Smooth muscle cell (in vitro differentiated cells): ENCODE data around the gene RPP21. TPM values are rescaled to one million over a fixed set of nuclear protein-coding genes. Genes with fewer than 3 reads are reported as not detected.
A peak's percentile ranks its signal among the peaks of the same experiment; 100 is the strongest.

Experiments
- DNase-seq: peaks from one replicate; lab custom pipeline; 2025; ENCODE audit not compliant: unreplicated experiment; lab: John Stamatoyannopoulos, UW
- H2AFZ ChIP-seq: fragments of 200-600 bp; sonication (generic); 2 replicates; pipeline ENCODE4 v1.6.0; 2016; ENCODE audit warnings: antibody characterized with exemption, low read depth, mild to moderate bottlenecking
- H3F3A ChIP-seq: fragments of 200-600 bp; sonication (generic); 2 replicates; pipeline ENCODE4 v1.6.0; 2017; ENCODE audit warnings: antibody characterized with exemption, low read depth
- H3K27ac ChIP-seq: fragments of 200-600 bp; sonication (generic); 2 replicates; pipeline ENCODE4 v1.5.1; 2016; ENCODE audit warnings: low read depth, mild to moderate bottlenecking
- H3K27me3 ChIP-seq: fragments of 200-600 bp; sonication (generic); 2 replicates; pipeline ENCODE4 v1.6.1; 2016; ENCODE audit warnings: low read depth, mild to moderate bottlenecking
- H3K36me3 ChIP-seq: fragments of 200-600 bp; sonication (generic); 2 replicates; pipeline ENCODE4 v1.5.1; 2016; ENCODE audit warnings: low read depth
- H3K4me1 ChIP-seq: fragments of 200-600 bp; sonication (generic); 2 replicates; pipeline ENCODE4 v1.5.1; 2016; ENCODE audit warnings: low read depth
- H3K4me2 ChIP-seq: fragments of 200-600 bp; sonication (generic); 2 replicates; pipeline ENCODE4 v1.6.0; 2016; ENCODE audit warnings: mild to moderate bottlenecking
- H3K4me3 ChIP-seq: fragments of 200-600 bp; sonication (generic); 2 replicates; pipeline ENCODE4 v1.5.1; 2016; ENCODE audit warnings: mild to moderate bottlenecking
- H3K79me2 ChIP-seq: fragments of 200-600 bp; sonication (generic); 2 replicates; pipeline ENCODE4 v1.6.0; 2016; ENCODE audit warnings: low read depth, mild to moderate bottlenecking
- H3K9ac ChIP-seq: fragments of 200-600 bp; sonication (generic); 2 replicates; pipeline ENCODE4 v1.6.0; 2016; ENCODE audit warnings: low read depth
- H3K9me3 ChIP-seq: fragments of 200-600 bp; sonication (generic); replicated peaks from 2 replicates; pipeline ENCODE4 v1.5.1; 2016; ENCODE audit warnings: low read depth
- H4K20me1 ChIP-seq: fragments of 200-600 bp; sonication (generic); 2 replicates; pipeline ENCODE4 v1.6.0; 2016; ENCODE audit warnings: low read depth
- WGBS: methylation state at CpG from one replicate; pipeline ENCODE4 v1.1.7; 2016; ENCODE audit warnings: low lambda C conversion rate; 5-methylcytosine and 5-hydroxymethylcytosine counted together
- polyA plus RNA-seq: library from polyadenylated mRNA; unstranded; fragments of >200 nt; fragmentation: Nextera tagmentation; extraction: Ambion mirVana; gene quantifications from 2 replicates; pipeline ENCODE4 v1.2.1, GENCODE V29; 2016
- total RNA-seq: library from RNA; depleted of rRNA; stranded (reverse); fragments of >200 nt; gene quantifications from 2 replicates; pipeline ENCODE4 v1.2.3, GENCODE V29; 2014
- TF ChIP-seq, protein P1 (sequence below): fragments of 200-600 bp; sonication (generic); IDR thresholded peaks from 2 replicates; pipeline ENCODE4 v1.5.1; 2017; ENCODE audit warnings: borderline replicate concordance, mild to moderate bottlenecking, antibody characterized with exemption; ENCODE audit not compliant: insufficient read depth, poor library complexity, severe bottlenecking

Gene RPP21
- total and polyA plus RNA-seq, 2 experiments from 2014 or later, result 66.3 to 77.5 TPM

DNA sequence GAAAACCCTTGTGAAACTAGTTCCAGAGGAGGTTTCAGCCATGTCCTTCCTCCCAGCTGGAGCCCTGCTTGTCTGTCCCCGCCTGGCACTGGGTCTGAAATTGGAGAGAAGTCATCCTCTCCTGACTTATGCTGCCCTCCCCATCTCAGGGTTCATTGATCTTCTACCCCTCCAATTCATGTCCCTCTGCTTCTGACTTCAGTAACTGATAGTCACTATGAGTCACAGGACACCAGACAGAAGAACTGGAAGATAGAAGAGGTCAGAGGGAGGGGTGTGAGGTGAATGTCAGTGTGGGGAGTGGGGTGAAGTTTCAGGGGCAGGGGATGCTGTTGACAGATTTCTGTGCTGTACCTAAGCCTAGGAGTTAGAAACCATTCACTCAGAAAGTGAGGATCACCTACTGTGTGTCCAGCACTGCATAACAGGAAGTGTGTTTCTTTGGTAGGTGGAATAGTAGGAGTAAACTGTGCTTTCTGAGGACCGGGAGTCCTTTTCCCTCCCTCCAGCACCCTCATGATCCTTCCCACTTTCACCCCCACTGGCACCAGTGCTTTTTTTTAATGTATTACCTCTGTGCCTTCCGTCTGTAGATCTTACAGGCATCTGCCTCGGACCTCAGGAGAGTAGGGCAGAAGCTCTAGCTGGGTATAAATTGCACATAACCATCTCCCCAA is 627 bp upstream of the RPP21 start:
- no peaks in the 10 kb centered on the region for H3K36me3 ChIP-seq
- peak overlapping the region; percentile 77 for H3K4me3 ChIP-seq
- no peaks in the 10 kb centered on the region for H3K9me3 ChIP-seq

DNA sequence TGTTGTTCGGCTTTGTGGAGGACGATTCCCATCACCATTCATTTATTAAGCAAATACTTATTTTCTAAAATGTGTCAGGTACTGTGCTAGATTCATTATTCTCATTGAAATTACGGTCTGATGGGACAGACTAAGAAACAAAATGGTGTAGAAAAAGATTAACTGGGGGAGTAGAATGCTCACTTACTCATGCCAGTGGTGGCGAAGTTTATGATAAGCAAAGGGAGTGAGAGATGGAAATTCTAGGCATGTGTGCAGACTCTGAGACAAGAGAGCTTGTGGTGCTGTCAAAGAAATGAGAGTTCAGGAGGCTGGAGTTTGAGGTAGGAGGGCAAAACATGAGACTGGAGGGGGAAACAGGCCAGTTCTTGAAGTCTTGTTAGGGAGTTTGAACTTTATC is 896 bp downstream of the RPP21 start:
- H2AFZ ChIP-seq, result no peak overlapping the region
- H3K9ac ChIP-seq, result no peak overlapping the region
- H3K9me3 ChIP-seq, result no peaks in the 10 kb centered on the region
- H4K20me1 ChIP-seq, result no peaks in the 10 kb centered on the region
- H3F3A ChIP-seq, result no peaks in the 10 kb centered on the region
- H3K4me2 ChIP-seq, result peak overlapping the region; percentile 84
- H3K27me3 ChIP-seq, result no peaks in the 10 kb centered on the region
- H3K27ac ChIP-seq, result no peak overlapping the region
- no peaks in the 10 kb centered on the region for H3K36me3 ChIP-seq
- 67% methylated on average over 4 of the region's 4 CpGs for WGBS
- no peaks in the 10 kb centered on the region for H3K4me1 ChIP-seq
- H3K79me2 ChIP-seq, result no peaks in the 10 kb centered on the region
- H3K4me3 ChIP-seq, result peak overlapping the region; percentile 77
- no peak for DNase-seq
- TF ChIP-seq, protein P1, sequence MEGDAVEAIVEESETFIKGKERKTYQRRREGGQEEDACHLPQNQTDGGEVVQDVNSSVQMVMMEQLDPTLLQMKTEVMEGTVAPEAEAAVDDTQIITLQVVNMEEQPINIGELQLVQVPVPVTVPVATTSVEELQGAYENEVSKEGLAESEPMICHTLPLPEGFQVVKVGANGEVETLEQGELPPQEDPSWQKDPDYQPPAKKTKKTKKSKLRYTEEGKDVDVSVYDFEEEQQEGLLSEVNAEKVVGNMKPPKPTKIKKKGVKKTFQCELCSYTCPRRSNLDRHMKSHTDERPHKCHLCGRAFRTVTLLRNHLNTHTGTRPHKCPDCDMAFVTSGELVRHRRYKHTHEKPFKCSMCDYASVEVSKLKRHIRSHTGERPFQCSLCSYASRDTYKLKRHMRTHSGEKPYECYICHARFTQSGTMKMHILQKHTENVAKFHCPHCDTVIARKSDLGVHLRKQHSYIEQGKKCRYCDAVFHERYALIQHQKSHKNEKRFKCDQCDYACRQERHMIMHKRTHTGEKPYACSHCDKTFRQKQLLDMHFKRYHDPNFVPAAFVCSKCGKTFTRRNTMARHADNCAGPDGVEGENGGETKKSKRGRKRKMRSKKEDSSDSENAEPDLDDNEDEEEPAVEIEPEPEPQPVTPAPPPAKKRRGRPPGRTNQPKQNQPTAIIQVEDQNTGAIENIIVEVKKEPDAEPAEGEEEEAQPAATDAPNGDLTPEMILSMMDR, result no peak

More for the DNA sequence above, 627 bp upstream of the RPP21 start:
- Histone ChIP-seq H4K20me1 (no peaks in the 10 kb centered on the region), H2AFZ (peak overlapping the region; percentile 5), H3F3A (no peaks in the 10 kb centered on the region), H3K4me2 (peak overlapping the region; percentile 84), H3K4me1 (no peaks in the 10 kb centered on the region), H3K79me2 (no peaks in the 10 kb centered on the region), H3K9ac (no peak overlapping the region), H3K27ac (no peak overlapping the region), H3K27me3 (no peaks in the 10 kb centered on the region)
- 53% methylated on average over 4 of the region's 4 CpGs for WGBS
- no peak for DNase-seq
- TF ChIP-seq, protein P1, result no peak

DNA sequence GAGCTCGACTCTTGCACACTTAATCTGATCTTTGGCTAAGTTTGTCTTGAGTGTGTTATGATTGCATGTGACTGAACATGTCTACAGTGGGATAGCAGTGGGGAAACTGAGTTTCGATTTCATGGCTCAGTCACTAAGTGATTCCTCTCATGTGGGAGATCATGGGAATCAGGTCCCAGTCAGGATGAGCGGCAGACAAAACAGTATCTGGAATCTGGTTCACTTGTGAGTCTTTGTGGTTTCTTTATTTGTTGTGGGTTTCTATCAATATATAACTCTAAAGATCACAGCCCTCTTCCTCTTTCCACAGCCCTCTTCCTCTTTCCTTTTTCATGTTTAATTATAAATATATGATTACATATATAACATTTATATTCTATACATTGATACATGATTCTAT is 4.0 kb downstream of the RPP21 start:
- Histone ChIP-seq H3K4me1 (no peaks in the 10 kb centered on the region), H3K27ac (no peak overlapping the region), H3K36me3 (no peaks in the 10 kb centered on the region), H3K79me2 (no peaks in the 10 kb centered on the region), H3K4me3 (no peak overlapping the region), H3F3A (no peaks in the 10 kb centered on the region), H4K20me1 (no peaks in the 10 kb centered on the region), H3K27me3 (no peaks in the 10 kb centered on the region), H2AFZ (no peak overlapping the region), H3K9me3 (no peaks in the 10 kb centered on the region), H3K4me2 (no peak overlapping the region), H3K9ac (no peak overlapping the region)
- 96% methylated on average over 3 of the region's 3 CpGs for WGBS
- no peak for DNase-seq
- TF ChIP-seq, protein P1, result no peak
